Retinal pigment epithelial cell (primary cell): ENCODE results near the gene CELSR1.

Experiments
- DNase-seq: peaks from one replicate; pipeline ENCODE4 v3.0.0-alpha.2; 2010; ENCODE audit warnings: low read depth
- H3K4me3 ChIP-seq: 2 replicates; pipeline ENCODE4 v1.5.1; 2011; ENCODE audit warnings: mild to moderate bottlenecking, low read length, control low read depth, moderate library complexity
- CTCF ChIP-seq: conservative IDR thresholded peaks from 2 replicates; pipeline ENCODE4 v1.5.1; 2011; ENCODE audit warnings: low read depth, low read length, control low read depth, inconsistent platforms

CELSR1 gene

DNA sequence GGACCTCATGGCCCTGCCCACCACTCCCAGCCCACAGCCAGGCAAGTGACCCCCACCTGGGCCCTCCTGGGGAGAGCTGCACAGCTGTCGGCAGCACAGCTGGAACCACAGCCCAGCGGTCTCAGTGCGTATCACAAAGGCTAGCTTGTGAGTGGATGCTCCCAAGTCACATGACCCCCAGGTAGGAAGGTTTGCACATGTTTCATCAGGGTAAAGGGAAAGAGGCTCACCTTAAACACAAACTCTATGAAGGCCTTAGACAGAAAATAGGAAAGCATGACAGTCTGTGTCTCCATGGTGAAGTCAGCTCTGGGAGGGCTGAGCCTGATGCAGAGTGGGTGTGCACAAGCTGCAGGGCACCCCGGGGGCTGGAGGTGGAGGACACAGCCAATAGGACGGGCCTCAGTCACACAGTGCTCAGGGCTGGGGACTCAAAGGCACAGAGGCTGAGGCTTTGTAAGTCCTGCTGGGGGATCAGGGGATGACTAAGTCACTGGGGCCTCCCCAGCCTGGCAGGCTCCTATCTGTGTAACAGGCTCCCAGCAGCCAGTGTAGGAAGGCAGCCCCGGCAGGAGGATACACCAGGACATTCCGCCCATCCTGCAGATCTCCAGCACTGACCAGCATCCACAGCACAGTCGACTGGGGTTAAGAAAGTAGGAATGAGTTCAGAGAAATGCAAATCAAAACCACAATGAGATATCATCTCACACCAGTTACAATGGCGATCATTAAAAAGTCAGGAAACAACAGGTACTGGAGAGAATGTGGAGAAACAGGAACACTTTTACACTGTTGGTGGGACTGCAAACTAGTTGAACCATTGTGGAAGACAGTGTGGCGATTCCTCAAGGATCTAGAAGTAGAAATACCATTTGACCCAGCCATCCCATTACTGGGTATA, 22.0 kb downstream of the CELSR1 start:
- no peak for DNase-seq
- TF ChIP-seq CTCF: no peak
- H3K4me3 ChIP-seq: no peak overlapping the region

- no peak for DNase-seq
- TF ChIP-seq CTCF: no peak
- no peak overlapping the region for H3K4me3 ChIP-seq
These were observed 22.7 kb downstream of the CELSR1 start for GRCh38 chr22:46514592-46515207.

DNA sequence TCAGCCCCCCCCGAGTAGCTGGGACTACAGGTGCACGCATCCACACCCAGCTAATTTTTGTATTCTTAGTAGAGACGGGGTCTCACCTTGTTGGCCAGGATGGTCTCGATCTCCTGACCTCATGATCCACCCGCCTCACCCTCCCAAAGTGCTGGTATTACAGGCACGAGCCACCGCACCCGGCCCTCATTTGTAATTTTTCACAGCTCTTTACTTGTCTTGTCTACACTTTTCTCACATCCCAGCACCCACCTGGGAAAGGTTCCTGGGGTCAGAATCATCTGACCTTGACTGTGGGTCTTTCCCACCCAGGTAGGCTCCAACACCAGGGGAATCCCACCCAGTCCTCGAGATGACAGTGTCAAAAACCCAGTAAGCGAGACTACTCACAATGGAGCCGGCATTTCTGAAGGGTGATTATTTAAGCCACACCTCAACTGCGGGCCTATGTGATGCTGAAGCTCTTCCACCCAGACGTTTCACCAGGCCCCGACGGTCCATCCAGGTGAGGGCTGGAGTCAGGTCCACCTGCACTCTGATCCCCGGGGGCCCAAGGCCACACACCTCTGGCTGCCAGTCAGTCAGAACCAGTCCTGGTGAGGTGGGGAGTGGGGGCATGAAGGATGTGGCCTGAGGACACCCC, 23.4 kb downstream of the CELSR1 start:
- H3K4me3 ChIP-seq: no peak overlapping the region
- TF ChIP-seq CTCF: no peak
- DNase-seq: no peak

- DNase-seq: no peak
- no peak for TF ChIP-seq CTCF
- no peak overlapping the region for H3K4me3 ChIP-seq
These were observed 24.7 kb downstream of the CELSR1 start for GRCh38 chr22:46512683-46513082.

- no peak for DNase-seq
- H3K4me3 ChIP-seq: no peak overlapping the region
- TF ChIP-seq CTCF: no peak
These were observed 25.4 kb downstream of the CELSR1 start for GRCh38 chr22:46512039-46512370.

- H3K4me3 ChIP-seq: no peak overlapping the region
- TF ChIP-seq CTCF: no peak
- DNase-seq: no peak
These were observed 26.0 kb downstream of the CELSR1 start for GRCh38 chr22:46511151-46512038.
